GOT3 (cell line): Measurements from ENCODE around the gene SDR42E1.
"Not testable (repeated sequence)": the region's sequence is repeated elsewhere in the genome, so short reads cannot be mapped to it uniquely, and the experiment has no call there.

ENCODE experiments used
- DNase-seq: peaks from one replicate; lab custom pipeline; 2025; ENCODE audit warnings: mixed read lengths; lab: John Stamatoyannopoulos, UW

SDR42E1 gene

DNA sequence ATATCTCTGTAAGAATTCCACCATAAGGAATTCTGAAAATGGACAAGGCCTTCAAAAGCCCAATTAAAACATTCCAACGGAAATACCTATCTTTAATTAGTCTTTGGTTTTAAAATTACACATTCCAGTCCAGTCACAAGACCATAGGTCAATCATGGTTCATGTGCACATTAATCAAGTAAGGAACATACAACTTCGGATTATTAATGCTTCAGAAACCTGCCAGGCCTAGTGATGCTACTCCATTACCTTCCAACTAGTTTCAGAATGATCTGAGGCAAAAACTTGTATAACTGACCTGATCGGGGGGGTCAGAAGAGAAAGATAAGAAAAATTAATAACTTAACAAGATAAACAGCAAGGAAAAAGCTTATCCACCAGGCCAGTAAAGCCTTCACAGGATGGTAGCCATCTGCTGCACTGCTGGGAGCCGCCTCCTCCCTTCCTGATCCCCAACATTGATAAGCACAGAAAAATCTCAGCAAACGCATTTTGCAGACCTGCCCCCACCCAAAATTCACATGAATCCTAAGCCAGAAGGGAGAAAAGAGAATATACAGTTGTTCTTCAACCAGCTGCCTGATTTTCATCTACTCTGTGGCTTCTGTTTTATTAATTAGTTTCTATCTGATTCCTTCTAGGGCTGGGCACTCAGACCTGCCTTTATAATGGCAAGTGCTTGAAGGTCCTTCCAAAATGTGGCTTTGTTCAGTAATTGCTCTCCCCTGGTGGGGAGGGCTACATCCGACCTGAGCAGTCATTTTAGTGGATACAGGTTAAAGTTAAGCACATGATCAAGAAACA lies 6.0 kb downstream of the SDR42E1 start:
- DNase-seq = no peak

DNA sequence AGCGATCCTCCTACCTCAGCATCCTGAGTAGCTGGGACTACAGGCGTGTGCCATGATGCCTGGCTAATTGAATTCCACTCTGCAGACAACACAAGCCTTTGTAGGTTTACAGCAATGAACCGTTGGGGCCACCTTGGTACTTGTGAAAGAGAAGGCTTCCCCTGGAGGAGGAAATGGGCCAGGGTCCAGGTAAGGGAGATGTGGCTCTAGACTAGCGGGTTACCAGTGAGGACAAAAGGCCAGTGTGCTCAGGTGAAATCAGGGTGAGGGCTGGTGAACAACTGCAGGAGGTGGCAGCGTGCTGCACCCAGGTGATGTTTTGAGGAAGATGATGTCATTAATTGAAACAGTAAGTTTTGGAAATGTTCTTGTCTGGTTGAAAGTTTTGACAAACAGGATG lies 6.7 kb downstream of the SDR42E1 start:
- no peak for DNase-seq

DNA sequence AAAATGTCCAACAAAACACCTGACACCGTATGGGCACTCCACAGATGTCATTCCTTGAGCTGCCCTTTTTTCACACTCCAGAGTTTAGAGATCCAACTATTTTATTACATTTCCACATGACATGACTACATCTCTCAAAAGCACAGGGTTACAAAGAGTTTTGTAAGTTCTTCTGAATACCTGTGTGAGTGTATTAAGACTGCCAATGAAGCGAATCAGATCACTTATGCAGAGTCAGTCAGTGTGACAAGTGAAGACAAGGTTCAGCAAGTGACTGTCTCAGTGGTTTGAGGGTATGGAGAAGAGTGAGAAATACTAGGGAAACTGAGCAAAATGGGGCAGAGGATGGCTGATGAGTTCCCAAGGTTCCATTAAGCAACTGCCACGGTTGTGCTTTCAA lies 8.4 kb downstream of the SDR42E1 start:
- DNase-seq = no peak

DNA sequence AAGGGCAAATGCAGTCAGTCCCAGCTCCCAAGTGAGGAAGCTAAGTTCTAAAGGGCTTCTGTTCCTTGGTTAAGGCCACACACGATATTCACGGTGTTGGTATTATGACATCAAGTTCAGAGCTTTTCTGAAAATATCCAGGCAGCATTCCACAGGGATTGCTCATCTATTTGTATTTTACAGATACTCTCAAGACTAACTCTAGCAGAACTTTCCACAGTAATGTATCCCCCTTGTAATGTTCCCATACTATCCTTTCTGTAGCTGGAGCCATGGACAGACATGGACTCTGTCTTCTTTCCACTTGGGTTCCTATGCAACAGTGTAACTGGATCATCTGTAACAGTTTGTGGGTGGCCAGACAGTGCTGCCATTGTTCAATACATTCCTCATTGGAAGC lies 13.5 kb downstream of the SDR42E1 start:
- no peak for DNase-seq

DNA sequence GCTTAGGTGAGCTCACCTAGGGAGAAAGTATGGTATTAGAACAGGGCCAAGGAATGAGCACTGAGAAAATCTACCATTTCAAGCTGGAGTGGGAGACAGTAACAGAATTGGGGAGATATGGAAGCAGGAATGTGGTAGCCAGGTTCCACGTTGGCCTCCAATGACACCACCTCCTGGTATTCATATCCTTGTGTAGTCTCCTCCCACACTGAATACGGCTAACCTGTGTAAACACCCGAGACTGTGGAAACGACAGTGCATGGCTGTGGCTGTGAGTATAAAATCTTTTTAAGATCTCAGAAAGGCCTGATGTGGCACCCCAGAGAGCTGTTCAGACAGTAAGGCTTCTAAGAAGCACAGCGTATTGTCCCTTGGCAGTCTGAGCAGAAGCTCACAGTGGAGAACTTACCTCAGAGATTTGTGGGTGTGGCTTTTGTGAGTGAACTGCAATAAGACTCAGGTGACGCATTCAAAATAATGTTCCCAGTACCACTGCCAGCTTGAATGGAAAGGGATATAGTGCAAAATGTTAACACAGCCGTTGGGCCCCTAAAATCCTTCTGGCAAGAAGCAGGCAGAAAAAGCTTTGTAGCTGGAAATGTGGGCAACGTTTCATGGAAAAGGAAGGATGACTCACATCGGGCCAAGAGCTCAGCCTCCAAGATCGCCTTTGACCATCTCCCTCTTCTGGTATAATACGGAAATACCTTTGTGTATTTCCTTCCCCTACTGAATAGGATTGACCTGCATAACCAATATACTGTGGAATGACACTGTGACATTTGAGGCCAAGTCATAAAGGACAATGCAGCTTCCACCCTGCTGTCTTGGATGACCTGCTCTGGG lies 14.4 kb downstream of the SDR42E1 start:
- no peak for DNase-seq

DNA sequence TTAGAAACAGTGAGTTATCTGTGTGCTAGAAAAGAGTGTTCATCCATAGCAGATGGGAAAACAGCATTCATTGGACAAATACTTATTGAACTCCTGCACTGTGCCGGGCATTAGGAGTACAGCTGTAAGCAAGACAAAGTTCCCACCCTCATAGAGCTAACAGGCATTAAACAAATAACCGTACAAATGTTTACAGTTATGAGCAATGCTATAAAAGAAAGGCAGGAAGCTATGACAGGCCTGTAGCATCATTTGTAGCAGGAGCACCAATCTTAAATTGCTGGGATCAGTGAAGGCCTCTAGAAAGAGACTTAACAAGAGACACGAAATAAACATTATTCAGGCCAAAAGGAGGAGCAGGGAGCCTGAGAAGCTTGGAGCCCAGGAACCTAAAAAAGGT lies 15.6 kb downstream of the SDR42E1 start:
- DNase-seq = no peak

DNA sequence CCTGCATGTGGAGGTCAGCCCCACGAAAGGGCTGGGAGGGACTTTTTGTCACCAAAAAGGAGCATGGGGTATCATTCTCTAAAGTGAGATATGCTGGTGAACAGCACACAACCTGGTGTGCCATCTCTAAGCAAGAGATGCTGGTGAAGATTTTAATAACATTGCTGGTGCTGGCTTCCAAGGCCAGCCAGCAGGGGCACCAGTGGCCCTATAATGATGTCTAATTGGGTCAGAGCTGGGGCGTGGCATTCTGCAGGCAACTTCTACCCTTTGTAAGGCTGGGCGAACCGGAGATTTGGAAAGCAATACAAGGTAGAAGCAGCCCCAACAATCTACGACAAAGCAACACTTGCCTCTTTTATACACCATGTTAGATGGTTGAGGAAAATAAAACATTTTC lies 16.8 kb downstream of the SDR42E1 start:
- no peak for DNase-seq

DNA sequence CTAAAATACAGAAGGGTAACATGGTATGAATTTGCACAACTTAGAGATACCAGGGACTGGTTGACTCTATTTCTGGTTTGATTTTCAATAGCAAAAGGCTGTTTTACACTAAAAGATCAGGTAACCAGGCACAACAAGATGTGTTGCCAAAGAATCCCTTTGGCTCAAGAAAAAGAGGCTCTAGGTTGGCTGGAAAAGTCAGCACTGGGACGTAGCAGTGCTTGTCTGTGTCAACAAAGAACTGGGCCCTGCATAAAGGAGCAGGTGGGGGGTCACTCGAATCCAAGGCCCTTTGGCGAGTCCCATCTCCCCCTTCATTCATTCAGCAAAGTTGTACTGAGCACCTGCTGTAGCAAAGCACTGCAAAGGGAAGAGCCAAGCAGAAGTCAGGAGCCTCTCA lies 18.4 kb downstream of the SDR42E1 start:
- DNase-seq = no peak

DNA sequence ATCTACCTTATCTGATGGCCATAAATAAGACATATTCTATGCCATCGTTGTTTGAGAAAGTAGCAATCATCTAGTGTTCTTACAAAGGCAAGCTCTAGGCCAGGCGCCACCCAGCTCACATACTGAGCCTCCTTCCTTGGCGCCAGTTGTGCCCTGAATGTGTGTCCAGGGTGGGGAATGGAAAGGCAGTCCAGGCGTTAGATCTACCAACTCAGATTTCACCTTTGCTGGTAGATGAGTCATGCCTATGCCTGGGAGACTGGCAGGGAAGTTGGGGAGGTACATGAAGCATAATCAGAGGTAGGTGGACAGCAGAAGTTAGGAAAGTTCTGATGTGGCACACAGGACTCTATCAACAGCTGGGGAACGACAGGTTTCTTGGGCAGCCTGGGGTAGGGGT lies 23.6 kb downstream of the SDR42E1 start:
- DNase-seq = no peak

DNA sequence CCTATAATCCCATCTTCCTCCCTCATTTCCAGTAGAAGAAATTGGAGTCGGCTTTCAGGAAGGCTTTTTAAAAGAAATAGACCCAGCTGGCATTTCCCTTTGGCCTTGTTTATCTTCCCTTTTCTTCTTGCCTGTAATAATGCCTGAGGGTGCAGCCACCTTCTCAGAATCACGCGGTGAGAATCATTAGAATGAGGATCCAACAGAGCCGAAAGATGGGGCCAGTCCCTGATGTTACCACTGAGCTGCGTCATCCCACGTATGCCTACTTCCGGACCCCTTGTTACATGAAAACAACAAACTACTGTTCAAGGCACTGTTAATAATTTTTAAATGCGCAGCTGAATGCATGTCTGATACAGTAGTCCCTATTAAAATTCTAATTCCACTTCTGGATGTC lies 24.1 kb downstream of the SDR42E1 start:
- DNase-seq = no peak

DNA sequence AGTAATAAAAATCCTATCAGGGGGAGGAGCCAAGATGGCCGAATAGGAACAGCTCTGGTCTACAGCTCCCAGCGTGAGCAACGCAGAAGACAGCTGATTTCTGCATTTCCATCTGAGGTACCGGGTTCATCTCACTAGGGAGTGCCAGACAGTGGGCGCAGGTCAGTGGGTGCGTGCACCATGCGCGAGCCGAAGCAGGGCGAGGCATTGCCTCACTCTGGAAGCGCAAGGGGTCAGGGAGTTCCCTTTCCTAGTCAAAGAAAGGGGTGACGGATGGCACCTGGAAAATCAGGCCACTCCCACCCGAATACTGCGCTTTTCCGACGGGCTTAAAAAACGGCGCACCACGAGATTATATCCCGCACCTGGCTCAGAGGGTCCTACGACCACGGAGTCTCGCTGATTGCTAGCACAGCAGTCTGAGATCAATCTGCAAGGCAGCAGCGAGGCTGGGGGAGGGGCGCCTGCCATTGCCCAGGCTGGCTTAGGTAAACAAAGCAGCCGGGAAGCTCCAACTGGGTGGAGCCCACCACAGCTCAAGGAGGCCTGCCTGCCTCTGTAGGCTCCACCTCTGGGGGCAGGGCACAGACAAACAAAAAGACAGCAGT lies 33.8 kb downstream of the SDR42E1 start:
- not testable (repeated sequence) for DNase-seq

DNA sequence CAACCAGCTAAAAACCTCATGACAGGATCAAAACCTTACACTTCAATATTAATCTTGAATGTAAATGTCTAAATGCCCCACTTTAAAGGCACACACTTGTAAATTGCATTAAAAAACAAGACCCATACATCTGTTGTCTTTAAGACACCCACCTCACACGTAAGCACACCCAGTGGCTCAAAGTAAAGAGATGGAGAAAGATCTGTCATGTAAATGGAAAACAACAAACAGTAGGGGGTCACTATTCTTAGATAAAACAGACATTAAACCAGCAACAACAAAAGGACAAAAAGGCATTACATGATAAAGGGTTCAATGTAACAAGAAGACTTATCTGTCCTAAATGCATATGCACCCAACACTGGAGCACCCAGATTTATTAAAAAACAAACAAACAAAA lies 35.6 kb downstream of the SDR42E1 start:
- DNase-seq = no peak

DNA sequence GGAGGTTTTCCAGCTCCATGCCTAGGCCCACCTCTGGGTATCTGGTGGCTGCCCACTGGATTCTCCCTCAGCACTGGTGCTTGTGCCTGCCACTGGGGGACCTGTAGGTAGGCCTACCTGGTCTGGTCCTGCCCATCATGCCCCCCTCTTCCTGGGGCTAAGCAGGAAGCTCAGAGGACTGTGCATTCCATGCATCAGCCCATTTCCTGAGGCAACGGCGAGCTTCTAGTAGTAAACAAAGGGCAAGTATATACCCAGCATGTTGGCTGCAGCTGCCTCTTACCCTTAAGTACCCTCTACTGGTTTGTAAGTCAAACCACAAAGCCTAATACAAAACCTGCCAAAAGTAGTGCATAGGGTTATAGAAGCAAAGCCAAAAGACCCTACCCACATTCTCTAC lies 37.5 kb downstream of the SDR42E1 start:
- no peak for DNase-seq

DNA sequence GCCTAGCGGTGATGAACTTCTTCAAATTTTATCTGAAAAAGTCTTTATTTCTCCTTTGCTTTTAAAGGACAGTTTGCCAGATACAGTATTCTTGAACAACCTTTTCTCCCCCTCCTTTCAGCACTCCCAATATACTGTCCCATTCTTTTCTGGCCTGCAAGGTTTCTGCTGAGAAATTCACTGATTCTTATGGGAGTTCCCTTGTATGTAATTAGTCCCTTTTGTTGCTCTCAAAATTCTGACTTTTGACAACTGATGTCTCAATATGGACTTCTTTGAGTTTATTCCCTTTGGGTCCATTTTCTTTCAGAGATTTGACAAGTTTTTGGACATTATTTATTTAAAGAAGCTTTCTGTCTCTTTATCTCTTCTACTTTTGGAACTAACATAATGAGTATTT lies 39.4 kb downstream of the SDR42E1 start:
- no peak for DNase-seq

DNA sequence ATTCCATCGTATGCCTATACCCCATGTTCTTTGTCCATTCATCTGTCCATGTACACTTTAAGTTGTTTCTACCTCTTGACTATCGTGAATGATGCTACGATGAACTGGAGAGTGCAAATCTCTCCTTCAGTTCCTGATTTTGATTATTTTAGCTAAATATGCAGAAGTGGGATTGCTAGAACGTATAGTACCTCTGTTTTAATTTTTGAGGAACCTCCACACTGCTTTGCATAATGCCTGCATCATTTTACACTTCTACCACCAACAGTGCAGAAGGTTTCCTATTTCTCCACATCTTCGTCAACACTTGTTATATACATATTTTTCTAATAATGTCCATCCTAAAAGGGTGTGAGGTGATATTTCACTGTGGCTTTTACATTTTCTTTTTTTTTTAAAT lies 43.9 kb downstream of the SDR42E1 start:
- no peak for DNase-seq

DNA sequence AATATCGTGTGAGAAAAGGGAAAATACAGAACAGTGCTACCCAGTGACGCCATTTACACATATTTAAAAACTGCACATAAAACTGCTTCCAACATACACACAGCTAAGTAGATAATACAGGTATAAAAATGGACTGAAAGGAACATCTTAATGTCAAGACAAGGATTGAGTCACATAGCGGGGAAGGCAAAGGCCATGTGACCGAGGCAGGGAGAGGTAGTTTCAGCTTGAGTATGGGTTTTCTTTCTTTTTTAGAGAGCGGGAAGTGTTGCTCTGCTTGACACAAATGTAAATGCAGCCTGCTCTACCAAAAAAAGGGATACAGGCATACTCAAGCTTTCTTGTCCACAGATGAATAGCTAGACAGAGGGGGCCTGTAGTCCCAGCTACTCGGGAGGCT lies 46.5 kb downstream of the SDR42E1 start:
- no peak for DNase-seq

DNA sequence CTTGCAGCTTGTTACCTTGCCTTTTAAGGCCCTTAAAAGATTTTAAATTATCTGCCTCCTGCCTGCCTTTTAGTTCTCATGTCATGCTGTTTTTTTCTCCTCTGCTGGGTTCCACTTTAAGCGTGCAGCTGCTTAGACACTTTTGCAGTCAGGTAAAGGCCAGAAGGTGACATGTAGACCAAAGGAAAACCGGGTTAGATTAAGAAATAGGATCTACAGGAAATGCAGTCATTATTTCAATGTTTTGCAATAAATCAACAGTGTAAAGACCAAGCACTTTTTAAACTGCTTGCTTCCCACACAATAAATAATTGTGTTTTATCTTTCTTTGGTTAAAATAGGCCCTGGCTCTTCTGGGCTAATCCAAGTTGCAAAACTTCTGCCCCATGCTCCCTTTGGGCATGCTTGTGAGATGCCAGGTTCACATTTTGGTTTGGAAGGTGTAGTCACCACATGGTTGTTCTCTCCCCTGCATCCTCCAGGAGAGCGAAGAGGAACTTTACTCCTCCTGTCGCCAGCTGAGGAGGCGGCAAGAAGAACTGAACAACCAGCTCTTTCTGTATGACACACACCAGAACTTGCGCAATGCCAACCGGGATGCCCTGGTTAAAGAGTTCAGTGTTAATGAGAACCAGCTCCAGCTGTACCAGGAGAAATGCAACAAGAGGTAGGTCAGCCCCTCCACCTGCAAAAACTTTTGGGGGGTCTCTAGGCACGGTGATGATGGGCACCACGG lies 54.9 kb downstream of the SDR42E1 start:
- DNase-seq = no peak

DNA sequence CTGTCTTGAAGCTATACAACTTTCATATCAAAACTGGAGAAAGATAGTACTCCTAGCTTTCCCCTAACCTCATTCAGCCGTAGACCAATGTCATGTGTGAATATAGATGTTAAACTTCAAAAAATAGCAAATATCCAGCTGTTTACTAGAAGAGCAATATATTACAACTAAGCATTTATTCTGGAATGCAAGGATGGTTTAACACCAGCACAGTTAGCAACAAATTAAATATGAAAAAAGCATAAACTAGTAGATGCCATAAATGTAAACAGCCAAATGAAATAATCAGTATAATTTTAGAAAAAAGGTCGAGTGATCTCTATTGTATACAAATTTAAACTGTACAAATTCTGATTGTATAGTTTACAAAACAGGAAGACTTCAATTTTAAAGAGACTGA lies 59.7 kb downstream of the SDR42E1 start:
- DNase-seq = no peak

DNA sequence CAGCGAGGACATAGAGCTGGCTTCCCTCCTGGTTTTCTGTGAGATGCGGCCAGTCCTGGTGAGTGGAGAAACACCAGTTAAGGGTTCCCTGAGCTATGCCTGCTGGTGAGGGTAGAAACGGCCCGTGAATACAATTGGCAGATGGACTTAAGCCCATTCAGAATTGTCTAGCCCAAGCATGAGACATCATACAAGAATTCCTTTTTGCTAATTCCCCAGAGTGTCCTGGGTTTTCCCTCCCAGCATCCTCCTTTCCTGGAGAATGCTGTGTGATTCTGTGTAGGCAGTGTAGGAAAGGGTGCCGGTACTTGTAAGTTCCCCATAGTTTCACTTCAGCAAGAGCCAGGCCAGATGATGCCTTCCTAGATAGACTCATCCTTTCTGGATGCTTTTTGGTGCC lies 65.1 kb downstream of the SDR42E1 start:
- no peak for DNase-seq

DNA sequence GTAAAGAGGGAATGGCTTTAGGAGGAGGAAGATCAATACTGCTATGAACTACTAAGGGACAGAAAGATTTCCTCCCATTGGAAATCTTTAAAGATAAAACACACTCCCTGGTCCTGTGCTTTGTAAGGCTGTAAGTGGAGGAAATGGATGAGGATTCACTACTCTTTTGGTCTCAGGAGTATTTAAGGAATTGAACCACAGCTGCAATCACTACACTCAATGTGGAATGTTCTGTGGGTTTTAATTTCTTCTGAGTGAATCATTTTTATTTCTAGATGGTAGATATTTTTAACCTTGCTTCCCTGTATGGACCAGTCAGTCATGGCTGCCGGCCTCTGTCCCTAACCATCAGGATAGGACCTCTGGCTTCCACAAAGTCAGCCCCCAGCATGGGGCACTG lies 65.6 kb downstream of the SDR42E1 start:
- no peak for DNase-seq

DNA sequence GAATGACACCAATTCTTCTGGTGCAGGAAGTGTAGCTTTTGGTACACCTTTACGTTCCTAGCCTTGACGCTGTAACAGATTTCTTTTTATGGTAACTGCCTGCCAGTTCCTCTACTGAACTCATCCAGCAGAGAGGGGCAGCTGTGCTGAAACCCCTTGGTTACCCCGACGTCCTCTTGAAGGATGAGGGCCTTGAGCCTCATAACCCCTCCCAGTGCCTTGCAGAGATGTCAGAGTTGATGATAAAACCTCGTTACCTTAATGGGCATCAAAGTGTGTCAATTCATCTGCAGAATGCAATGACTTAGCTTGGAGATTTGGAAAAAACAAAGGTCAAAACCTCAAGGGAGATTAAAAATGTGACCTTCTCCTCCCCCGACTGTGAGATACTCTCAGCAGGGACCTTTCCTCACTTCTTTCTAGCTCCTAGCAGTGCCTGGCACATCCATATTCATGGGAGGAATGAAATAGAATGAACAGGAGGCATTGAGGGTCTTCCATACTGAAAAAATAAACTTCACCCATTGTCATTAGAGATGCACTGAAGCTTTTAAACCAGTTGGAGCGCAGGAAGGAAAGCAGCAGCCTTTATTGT lies 69.2 kb downstream of the SDR42E1 start:
- DNase-seq = no peak
